Fibroblast of lung (primary cell): ENCODE results near the gene KNG1. TPM values are rescaled to one million over a fixed set of nuclear protein-coding genes. Genes with fewer than 3 reads are reported as not detected.
A peak's percentile ranks its signal among the peaks of the same experiment; 100 is the strongest.

Experiments used
- DNase-seq, 2 donors: peaks; one replicate each; pipeline versions ENCODE4 v3.0.0 to v3.0.0-alpha.2; 2010; ENCODE audit warnings: low read depth in 2 of 2
- H2AFZ ChIP-seq: 2 replicates; pipeline ENCODE4 v1.5.1; 2012; ENCODE audit warnings: low read length, control low read depth, inconsistent platforms
- H3K27ac ChIP-seq: 2 replicates; pipeline ENCODE4 v1.5.1; 2011; ENCODE audit warnings: low read length, control low read depth; ENCODE audit not compliant: insufficient read depth
- H3K27me3 ChIP-seq: 2 replicates; pipeline ENCODE4 v1.5.1; 2011; ENCODE audit warnings: mild to moderate bottlenecking, low read length; ENCODE audit not compliant: control insufficient read depth, insufficient read depth
- H3K36me3 ChIP-seq: 2 replicates; pipeline ENCODE4 v1.5.1; 2011; ENCODE audit warnings: low read length; ENCODE audit not compliant: control insufficient read depth, insufficient read depth
- H3K4me1 ChIP-seq: 2 replicates; pipeline ENCODE4 v1.5.1; 2011; ENCODE audit warnings: low read length; ENCODE audit not compliant: control insufficient read depth, insufficient read depth; ENCODE audit errors: extremely low read depth
- H3K4me2 ChIP-seq: 2 replicates; pipeline ENCODE4 v1.5.1; 2011; ENCODE audit warnings: low read length, control low read depth; ENCODE audit not compliant: insufficient read depth; ENCODE audit errors: extremely low read depth
- H3K4me3 ChIP-seq, 4 experiments: fragments of 200-600 bp in 1 of 4; sonication (generic) in 1 of 4; replicated peaks in 1 of 4; 2 replicates each; pipeline ENCODE4 v1.5.1; 2011 to 2016; ENCODE audit warnings: low read length in 4 of 4, low read depth in 3 of 4, mild to moderate bottlenecking in 3 of 4, control low read depth in 2 of 4, inconsistent platforms in 1 of 4, mixed read lengths in 1 of 4; ENCODE audit not compliant: insufficient read depth in 1 of 4; ENCODE audit errors: control extremely low read depth in 1 of 4
- H3K79me2 ChIP-seq: 2 replicates; pipeline ENCODE4 v1.5.1; 2012; ENCODE audit warnings: mild to moderate bottlenecking, low read length, inconsistent platforms; ENCODE audit not compliant: control insufficient read depth, insufficient read depth
- H3K9ac ChIP-seq: 2 replicates; pipeline ENCODE4 v1.5.1; 2011; ENCODE audit warnings: mild to moderate bottlenecking, low read length, control low read depth; ENCODE audit not compliant: insufficient read depth
- H3K9me3 ChIP-seq: 2 replicates; pipeline ENCODE4 v1.5.1; 2012; ENCODE audit warnings: low read depth, low read length; ENCODE audit not compliant: control insufficient read depth, insufficient read depth
- H4K20me1 ChIP-seq: 2 replicates; pipeline ENCODE4 v1.5.1; 2011; ENCODE audit warnings: low read length; ENCODE audit not compliant: control insufficient read depth, insufficient read depth; ENCODE audit errors: extremely low read depth
- CTCF ChIP-seq, 2 donors: IDR thresholded peaks in 1 of 2; conservative IDR thresholded peaks in 1 of 2; 1 replicate in 1 of 2; 2 replicates in 1 of 2; pipeline ENCODE4 v1.5.1; 2011 to 2012; ENCODE audit warnings: low read length in 2 of 2, control low read depth in 1 of 2, inconsistent platforms in 1 of 2, low read depth in 1 of 2, mild to moderate bottlenecking in 1 of 2
- EZH2 ChIP-seq: IDR thresholded peaks from 2 replicates; pipeline ENCODE4 v1.5.1; 2012; ENCODE audit warnings: low read length, control low read depth, mild to moderate bottlenecking; ENCODE audit errors: missing control alignments
- polyA plus RNA-seq, 2 donors: library from polyadenylated mRNA; depleted of rRNA in 1 of 2; stranded (reverse) in 1 of 2; unstranded in 1 of 2; fragments of >200 nt; gene quantifications; 2 replicates each; pipeline ENCODE4 v1.2.1, GENCODE V29; 2011 to 2012; ENCODE audit warnings: missing spikeins in 1 of 2
- total RNA-seq: library from RNA; depleted of rRNA; stranded (reverse); fragments of >200 nt; gene quantifications from 2 replicates; pipeline ENCODE4 v1.2.1, GENCODE V29; 2014

KNG1 gene
- total and polyA plus RNA-seq, 2 donors (not counting 1 experiment from before 2014, with no cell fraction given), result not detected

- no peak overlapping the region for H3K27ac ChIP-seq
- no peaks in the 10 kb centered on the region for H3K36me3 ChIP-seq
- H3K9ac ChIP-seq, result no peak overlapping the region
- H3K79me2 ChIP-seq, result no peaks in the 10 kb centered on the region
- H3K4me3 ChIP-seq, result no peak overlapping the region
- H3K27me3 ChIP-seq, result no peaks in the 10 kb centered on the region
- H4K20me1 ChIP-seq, result no peaks in the 10 kb centered on the region
- H3K4me1 ChIP-seq, result no peaks in the 10 kb centered on the region
- no peak overlapping the region for H3K4me2 ChIP-seq
- no peak overlapping the region for H2AFZ ChIP-seq
- H3K9me3 ChIP-seq, result no peaks in the 10 kb centered on the region
- TF ChIP-seq CTCF (conservative IDR thresholded peaks at IDR 0.05 in 1 of 2, IDR thresholded peaks at IDR 0.05 in 1 of 2; ENCODE audit: low read depth in 1 of 2, low read length in 2 of 2), result no peak
- TF ChIP-seq EZH2, result no peak
- no peak for DNase-seq
Observed at GRCh38 chr3:186760141-186760833, 43.1 kb downstream of the KNG1 start.

GRCh38 chr3:186760897-186761447 is 43.8 kb downstream of the KNG1 start:
- Histone ChIP-seq H3K79me2 (no peaks in the 10 kb centered on the region), H4K20me1 (no peaks in the 10 kb centered on the region), H3K36me3 (no peaks in the 10 kb centered on the region), H2AFZ (no peak overlapping the region), H3K9me3 (no peaks in the 10 kb centered on the region), H3K9ac (no peak overlapping the region), H3K4me3 (no peak overlapping the region), H3K27me3 (no peaks in the 10 kb centered on the region), H3K4me2 (no peak overlapping the region), H3K4me1 (no peaks in the 10 kb centered on the region), H3K27ac (no peak overlapping the region)
- TF ChIP-seq CTCF (conservative IDR thresholded peaks at IDR 0.05 in 1 of 2, IDR thresholded peaks at IDR 0.05 in 1 of 2; ENCODE audit: low read depth in 1 of 2, low read length in 2 of 2), result no peak
- no peak for DNase-seq

GRCh38 chr3:186772281-186772694 is 55.1 kb downstream of the KNG1 start:
- H3K27ac ChIP-seq, result no peak overlapping the region
- H3K36me3 ChIP-seq, result no peaks in the 10 kb centered on the region
- H2AFZ ChIP-seq, result peak overlapping the region; percentile 85
- no peaks in the 10 kb centered on the region for H3K79me2 ChIP-seq
- no peaks in the 10 kb centered on the region for H3K27me3 ChIP-seq
- H4K20me1 ChIP-seq, result no peaks in the 10 kb centered on the region
- TF ChIP-seq EZH2 (no peak), CTCF (conservative IDR thresholded peaks at IDR 0.05 in 1 of 2, IDR thresholded peaks at IDR 0.05 in 1 of 2; ENCODE audit: low read depth in 1 of 2, low read length in 2 of 2) (no peak)
- no peak overlapping the region for H3K9ac ChIP-seq
- no peaks in the 10 kb centered on the region for H3K4me1 ChIP-seq
- no peaks in the 10 kb centered on the region for H3K9me3 ChIP-seq
- DNase-seq, result no peak
- H3K4me2 ChIP-seq, result peak overlapping the region; percentile 72
- H3K4me3 ChIP-seq, result peak overlapping the region; percentile 13 to 56 (median 40)
